Mucosa of descending colon (tissue), 3 donors: ENCODE results near the gene MEGF6. TPM values are rescaled to one million over a fixed set of nuclear protein-coding genes. Genes with fewer than 3 reads are reported as not detected.

Experiments
- ATAC-seq: fragments of 200-7000 bp; cut with Tn5 transposase; one replicate; pipeline ENCODE4 v1.9.1; 2020; ENCODE audit warnings: mild to moderate bottlenecking, moderate library complexity
- DNase-seq, 3 donors: peaks; one replicate each; pipeline ENCODE4 v3.0.0-alpha.2; 2020
- H3K36me3 ChIP-seq: fragments of 200-600 bp; one replicate; pipeline ENCODE4 v1.8.0; 2021; ENCODE audit warnings: low read depth, mild to moderate bottlenecking
- H3K4me1 ChIP-seq: fragments of 200-600 bp; one replicate; pipeline ENCODE4 v1.8.0; 2021; ENCODE audit warnings: low read depth, mild to moderate bottlenecking
- H3K4me3 ChIP-seq: fragments of 200-600 bp; one replicate; pipeline ENCODE4 v1.8.0; 2021; ENCODE audit warnings: mild to moderate bottlenecking
- H3K9me3 ChIP-seq: fragments of 200-600 bp; one replicate; pipeline ENCODE4 v1.8.0; 2021; ENCODE audit warnings: mild to moderate bottlenecking
- CTCF ChIP-seq: fragments of 200-600 bp; IDR thresholded peaks from one replicate; pipeline ENCODE4 v1.8.0; 2022; ENCODE audit warnings: antibody characterized with exemption, mild to moderate bottlenecking
- intact Hi-C, 2 donors: fragments of 100-400 bp; cut with DNase I in 1 of 2; cut with micrococcal nuclease in 1 of 2; formaldehyde crosslinking; loops; one replicate each; pipeline versions ENCODE4 v1.11.0 to v1.11.1; 2022; cut with DNase I, micrococcal nuclease
- total RNA-seq, 3 donors: library from RNA; stranded (reverse); fragmentation: NEBNext Ultra II Directional in 2 of 3; extraction: Animal tissue kit (Norgen Biotek cat#: 25700) in 2 of 3; gene quantifications; one replicate each; pipeline versions ENCODE4 v1.2.1 to v1.2.4, GENCODE V29; 2021 to 2023
- donor health status: DM: no; HTN: no; CAD: no; lungs with moderate emphysema.
- donor health status: DM: no; HTN: no; CAD: no.
- donor health status: DM: no; HTN: yes; CAD: no.

MEGF6 gene
- total RNA-seq, 3 donors from 2014 or later = 6.2 to 12.2 (median 8.5) TPM

GRCh38 chr1:3594706-3595377, 16.5 kb downstream of the MEGF6 start:
- DNase-seq = no peak
- TF ChIP-seq CTCF = no peak
- no peaks in the 10 kb centered on the region for H3K36me3 ChIP-seq
- no peaks in the 10 kb centered on the region for H3K9me3 ChIP-seq
- ATAC-seq = no peak
- H3K4me3 ChIP-seq = no peak overlapping the region
- peaks cover 7% of the 10 kb centered on the region for H3K4me1 ChIP-seq
- intact Hi-C loops = no loop called here

GRCh38 chr1:3593745-3594144, 17.6 kb downstream of the MEGF6 start:
- intact Hi-C loops = no loop called here
- peaks cover 7% of the 10 kb centered on the region for H3K4me1 ChIP-seq
- no peak for DNase-seq
- no peak for TF ChIP-seq CTCF
- no peak for ATAC-seq
- H3K4me3 ChIP-seq = no peak overlapping the region
- no peaks in the 10 kb centered on the region for H3K36me3 ChIP-seq
- no peaks in the 10 kb centered on the region for H3K9me3 ChIP-seq

- peaks cover 7% of the 10 kb centered on the region for H3K4me1 ChIP-seq
- TF ChIP-seq CTCF = no peak
- DNase-seq (no peak), ATAC-seq (no peak)
- H3K9me3 ChIP-seq = no peaks in the 10 kb centered on the region
- no peak overlapping the region for H3K4me3 ChIP-seq
- H3K36me3 ChIP-seq = no peaks in the 10 kb centered on the region
- intact Hi-C loops = no loop called here
These were observed 18.0 kb downstream of the MEGF6 start for GRCh38 chr1:3593334-3593733.

- ATAC-seq (no peak), DNase-seq (no peak)
- intact Hi-C loops = no loop called here
- TF ChIP-seq CTCF = no peak
- no peaks in the 10 kb centered on the region for H3K4me1 ChIP-seq
- H3K9me3 ChIP-seq = no peaks in the 10 kb centered on the region
- H3K36me3 ChIP-seq = no peaks in the 10 kb centered on the region
- no peak overlapping the region for H3K4me3 ChIP-seq
These were observed 20.1 kb downstream of the MEGF6 start for GRCh38 chr1:3590951-3591865.

GRCh38 chr1:3590139-3590763, 21.1 kb downstream of the MEGF6 start:
- no peak overlapping the region for H3K4me3 ChIP-seq
- H3K4me1 ChIP-seq = no peaks in the 10 kb centered on the region
- intact Hi-C loops = no loop called here
- DNase-seq = no peak
- no peaks in the 10 kb centered on the region for H3K36me3 ChIP-seq
- no peak for TF ChIP-seq CTCF
- H3K9me3 ChIP-seq = no peaks in the 10 kb centered on the region
- ATAC-seq = no peak
